HepG2 (cell line): ENCODE data around the gene TBC1D10A. TPM values are rescaled to one million over a fixed set of nuclear protein-coding genes. Genes with fewer than 3 reads are reported as not detected.

Experiments
- CERS6 ChIP-seq: sonication (generic); formaldehyde crosslinking; IDR thresholded peaks from 2 replicates; pipeline ENCODE4 v1.5.0; 2020; ENCODE audit warnings: missing genetic modification reagents
- CHCHD3 ChIP-seq: sonication (generic); formaldehyde crosslinking; IDR thresholded peaks from 2 replicates; pipeline ENCODE4 v1.8.0; 2022; ENCODE audit warnings: mild to moderate bottlenecking, missing genetic modification reagents, moderate library complexity
- DNMT3B ChIP-seq: conservative IDR thresholded peaks from 2 replicates; pipeline ENCODE4 v1.6.1; 2016; ENCODE audit warnings: missing biosample characterization, control low read depth
- DR1 ChIP-seq: sonication (generic); formaldehyde crosslinking; IDR thresholded peaks from 2 replicates; pipeline ENCODE4 v1.8.0; 2021; ENCODE audit warnings: mild to moderate bottlenecking, missing genetic modification reagents, inconsistent platforms
- FOXO1 ChIP-seq: sonication (generic); formaldehyde crosslinking; IDR thresholded peaks from 2 replicates; pipeline ENCODE4 v1.4.0; 2020; ENCODE audit warnings: missing genetic modification reagents
- HOXA5 ChIP-seq: sonication (generic); formaldehyde crosslinking; IDR thresholded peaks from 2 replicates; pipeline ENCODE4 v1.4.0; 2020; ENCODE audit warnings: missing genetic modification reagents
- ISX ChIP-seq: sonication (generic); formaldehyde crosslinking; conservative IDR thresholded peaks from 2 replicates; pipeline ENCODE4 v1.5.0; 2020; ENCODE audit warnings: missing genetic modification reagents
- MLLT10 ChIP-seq: sonication (generic); formaldehyde crosslinking; IDR thresholded peaks from 2 replicates; pipeline ENCODE4 v1.4.0; 2020; ENCODE audit warnings: missing genetic modification reagents
- NFIB ChIP-seq: sonication (generic); formaldehyde crosslinking; IDR thresholded peaks from 2 replicates; pipeline ENCODE4 v1.9.0; 2021; ENCODE audit warnings: missing genetic modification reagents, mild to moderate bottlenecking, borderline replicate concordance
- PPARG ChIP-seq: conservative IDR thresholded peaks from 2 replicates; pipeline ENCODE4 v1.6.1; 2016; ENCODE audit warnings: missing biosample characterization, missing genetic modification reagents
- PTBP1 ChIP-seq: fragments of 200-400 bp; formaldehyde crosslinking; IDR thresholded peaks from 2 replicates; pipeline ENCODE4 v1.6.1; 2018; ENCODE audit warnings: low read length, low read depth; ENCODE audit not compliant: poor library complexity, severe bottlenecking
- RARA ChIP-seq: IDR thresholded peaks from 2 replicates; pipeline ENCODE4 v1.6.1; 2016; ENCODE audit warnings: missing genetic modification reagents, missing compliant biosample characterization
- RBM39 ChIP-seq: fragments of 200-400 bp; formaldehyde crosslinking; IDR thresholded peaks from one replicate; pipeline ENCODE4 v1.6.1; 2018; ENCODE audit warnings: antibody characterized with exemption, mild to moderate bottlenecking, low read depth, low read length; ENCODE audit not compliant: poor library complexity, severe bottlenecking
- RFXAP ChIP-seq: sonication (generic); formaldehyde crosslinking; IDR thresholded peaks from 2 replicates; pipeline ENCODE4 v1.4.0; 2020; ENCODE audit warnings: missing genetic modification reagents, borderline replicate concordance
- SRSF4 ChIP-seq: fragments of 200-400 bp; formaldehyde crosslinking; IDR thresholded peaks from one replicate; pipeline ENCODE4 v1.6.1; 2018; ENCODE audit warnings: mild to moderate bottlenecking, low read depth, low read length, moderate library complexity; ENCODE audit not compliant: poor library complexity, severe bottlenecking
- STAT5B ChIP-seq: sonication (generic); formaldehyde crosslinking; IDR thresholded peaks from 2 replicates; pipeline ENCODE4 v1.4.0; 2020; ENCODE audit warnings: missing genetic modification reagents
- THYN1 ChIP-seq: sonication (generic); formaldehyde crosslinking; IDR thresholded peaks from 2 replicates; pipeline ENCODE4 v1.8.1; 2023; ENCODE audit warnings: low read depth, mild to moderate bottlenecking, moderate library complexity, missing genetic modification reagents, borderline replicate concordance
- ZBTB14 ChIP-seq: sonication (generic); formaldehyde crosslinking; IDR thresholded peaks from 2 replicates; pipeline ENCODE4 v1.4.0; 2020; ENCODE audit warnings: missing genetic modification reagents
- ZNF12 ChIP-seq: sonication (generic); formaldehyde crosslinking; IDR thresholded peaks from 2 replicates; pipeline ENCODE4 v1.5.0; 2020; ENCODE audit warnings: missing genetic modification reagents
- ZNF256 ChIP-seq: sonication (generic); formaldehyde crosslinking; conservative IDR thresholded peaks from 2 replicates; pipeline ENCODE4 v1.4.0; 2020; ENCODE audit warnings: missing genetic modification reagents
- ZNF264 ChIP-seq: sonication (generic); formaldehyde crosslinking; IDR thresholded peaks from 2 replicates; pipeline ENCODE4 v1.4.0; 2020; ENCODE audit warnings: missing genetic modification reagents
- ZNF350 ChIP-seq: sonication (generic); formaldehyde crosslinking; IDR thresholded peaks from 2 replicates; pipeline ENCODE4 v1.4.0; 2020; ENCODE audit warnings: mild to moderate bottlenecking, low read depth, missing genetic modification reagents, borderline replicate concordance
- ZNF513 ChIP-seq: sonication (generic); formaldehyde crosslinking; conservative IDR thresholded peaks from 2 replicates; pipeline ENCODE4 v1.5.0; 2020; ENCODE audit warnings: missing genetic modification reagents
- ZNF547 ChIP-seq: sonication (generic); formaldehyde crosslinking; IDR thresholded peaks from 2 replicates; pipeline ENCODE4 v1.5.1; 2020; ENCODE audit warnings: mild to moderate bottlenecking, missing genetic modification reagents
- ZNF713 ChIP-seq: sonication (generic); formaldehyde crosslinking; IDR thresholded peaks from 2 replicates; pipeline ENCODE4 v1.4.0; 2020; ENCODE audit warnings: mild to moderate bottlenecking, missing genetic modification reagents
- ZNF740 ChIP-seq: sonication (generic); formaldehyde crosslinking; IDR thresholded peaks from 2 replicates; pipeline ENCODE4 v1.4.0; 2020; ENCODE audit warnings: missing genetic modification reagents
- ZNF768 ChIP-seq: sonication (generic); formaldehyde crosslinking; IDR thresholded peaks from 2 replicates; pipeline ENCODE4 v1.4.0; 2020; ENCODE audit warnings: missing genetic modification reagents
- polyA plus RNA-seq, 8 experiments: library from polyadenylated mRNA; depleted of rRNA in 3 of 8; stranded (reverse) in 7 of 8; unstranded in 1 of 8; fragments of >200 nt; fragmentation: Illumina TruSeq in 4 of 8; extraction: Trizol in 4 of 8; gene quantifications; 2 replicates each; pipeline versions ENCODE4 v1.2.1 to v1.2.3, GENCODE V29; 2011 to 2016; ENCODE audit warnings: low read depth in 4 of 8, missing spikeins in 1 of 8, mixed read lengths in 1 of 8; ENCODE audit not compliant: insufficient read depth in 1 of 8
- total RNA-seq, 5 experiments: library from RNA; depleted of rRNA; stranded (reverse); fragments of >200 nt; fragmentation: Illumina TruSeq; extraction: Trizol; gene quantifications; 2 replicates each; pipeline ENCODE4 v1.2.3, GENCODE V29; 2016; ENCODE audit warnings: low read depth in 1 of 5

The TBC1D10A gene
- total and polyA plus RNA-seq, 2 of the 13 experiments (the other 11 are each of a cell fraction or from before 2014, with no cell fraction given), result 4.2 to 4.9 TPM

GRCh38 chr22:30356449-30357235 is 29.9 kb upstream of the TBC1D10A start, which contains the start of the genes CCDC157 and SF3A1 (continued):
- TF ChIP-seq ZNF547 (CRISPR knock-in tag) (peak; percentile 82; the same call in 1 of the 2 replicates), ZNF12 (CRISPR knock-in tag) (0 out of 2 replicates have a peak, but pooled peaks have one; percentile 15), ZBTB14 (CRISPR knock-in tag) (no peak; the same call in 1 of the 2 replicates), PPARG (CRISPR knock-in tag) (0 out of 2 replicates have a peak, but pooled peaks have one; percentile 38), ZNF740 (CRISPR knock-in tag) (no peak), DNMT3B (CRISPR knock-in tag) (0 out of 2 replicates have a peak, but pooled peaks have one; percentile 27), FOXO1 (CRISPR knock-in tag) (no peak; the same call in 1 of the 2 replicates), ZNF768 (CRISPR knock-in tag) (peak; percentile 83; the same call in 1 of the 2 replicates), ISX (CRISPR knock-in tag) (peak; percentile 85; the same call in 1 of the 2 replicates), PTBP1 (no peak), CERS6 (no peak), RBM39 (peak; percentile 81), RFXAP (peak; percentile 70; the same call in 1 of the 2 replicates), CHCHD3 (peak; percentile 92), ZNF713 (CRISPR knock-in tag) (peak; percentile 90; the same call in 1 of the 2 replicates), RARA (CRISPR knock-in tag) (0 out of 2 replicates have a peak, but pooled peaks have one; percentile 21), SRSF4 (no peak), HOXA5 (peak; percentile 93), STAT5B (0 out of 2 replicates have a peak, but pooled peaks have one; percentile 33), ZNF350 (CRISPR knock-in tag) (peak; percentile 81), DR1 (CRISPR knock-in tag) (peak; percentile 68; the same call in 1 of the 2 replicates), THYN1 (CRISPR knock-in tag) (no peak), ZNF513 (no peak), ZNF264 (CRISPR knock-in tag) (no peak), MLLT10 (CRISPR knock-in tag) (no peak), NFIB (CRISPR knock-in tag) (no peak), ZNF256 (CRISPR knock-in tag) (peak; percentile 62; the same call in 1 of the 2 replicates)
